Activated T-cell treated with anti-CD3 and anti-CD28 coated beads, Interleukin-2, amount 50 U/mL, for 24 hours (primary cell): ENCODE data around the gene RCBTB1.
"Not testable (repeated sequence)": the region's sequence is repeated elsewhere in the genome, so short reads cannot be mapped to it uniquely, and the experiment has no call there.

ENCODE experiments used
- DNase-seq: peaks from one replicate; pipeline ENCODE4 v3.0.0-alpha.2; 2020
- H3K27ac Mint-ChIP-seq: 2 replicates; pipeline ENCODE4 v1.8.0; 2020; ENCODE audit warnings: mild to moderate bottlenecking, mixed read lengths
- H3K27me3 Mint-ChIP-seq: 2 replicates; pipeline ENCODE4 v1.8.0; 2020; ENCODE audit warnings: mixed read lengths
- H3K36me3 Mint-ChIP-seq: 2 replicates; pipeline ENCODE4 v1.8.0; 2020; ENCODE audit warnings: low read depth, mixed read lengths
- H3K4me1 Mint-ChIP-seq: 2 replicates; pipeline ENCODE4 v1.8.0; 2020; ENCODE audit warnings: low read depth, mixed read lengths
- H3K4me3 Mint-ChIP-seq: 2 replicates; pipeline ENCODE4 v1.8.0; 2020; ENCODE audit warnings: mild to moderate bottlenecking, moderate library complexity, mixed read lengths
- H3K9me3 Mint-ChIP-seq: 2 replicates; pipeline ENCODE4 v1.8.0; 2020; ENCODE audit warnings: mixed read lengths

RCBTB1 gene

DNA sequence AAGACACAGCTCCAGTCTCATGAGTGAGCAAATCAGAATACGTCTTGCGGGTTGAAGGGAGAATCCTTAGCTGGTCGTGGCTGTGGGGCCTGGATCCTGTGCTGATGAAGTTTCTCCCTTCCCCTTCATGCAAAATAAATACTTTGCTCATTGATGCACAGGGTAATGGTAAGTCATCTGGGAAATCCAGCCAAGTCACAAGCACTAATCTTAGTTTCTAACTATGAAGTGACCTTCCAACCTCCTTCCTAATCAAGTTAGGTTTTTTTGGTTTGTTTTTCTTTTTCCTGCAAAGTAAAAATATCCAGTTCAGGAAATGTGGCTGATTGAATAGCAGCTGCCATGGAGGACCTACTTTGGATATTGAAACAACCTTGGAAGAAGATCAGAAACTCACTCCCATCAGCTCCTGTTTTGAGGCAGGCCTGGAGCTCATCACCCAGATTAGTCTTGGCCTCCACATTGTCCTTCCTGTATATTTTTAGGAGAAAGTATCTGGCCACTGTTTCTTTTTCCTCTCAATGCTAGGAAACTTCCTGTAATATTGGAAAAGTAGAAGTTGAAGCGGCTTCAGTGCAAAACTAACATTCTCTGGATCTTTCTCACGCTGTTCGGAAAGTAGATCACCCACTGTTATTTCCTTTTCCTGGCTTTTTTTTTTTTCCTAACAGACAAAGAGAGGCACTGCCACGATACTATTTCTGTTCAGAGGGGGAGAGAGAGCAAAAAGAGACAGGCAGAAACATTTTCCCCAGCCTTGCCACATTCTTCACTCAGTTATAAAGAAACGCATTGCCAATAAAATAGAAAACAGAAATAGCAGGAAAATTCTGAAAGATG is 30.7 kb upstream of the RCBTB1 start:
- no peak for DNase-seq
- no peaks in the 10 kb centered on the region for H3K36me3 Mint-ChIP-seq
- no peak overlapping the region for H3K4me3 Mint-ChIP-seq
- H3K4me1 Mint-ChIP-seq, result peaks cover 3% of the 10 kb centered on the region
- no peak overlapping the region for H3K27ac Mint-ChIP-seq
- H3K9me3 Mint-ChIP-seq, result peaks cover 4% of the 10 kb centered on the region
- no peaks in the 10 kb centered on the region for H3K27me3 Mint-ChIP-seq

DNA sequence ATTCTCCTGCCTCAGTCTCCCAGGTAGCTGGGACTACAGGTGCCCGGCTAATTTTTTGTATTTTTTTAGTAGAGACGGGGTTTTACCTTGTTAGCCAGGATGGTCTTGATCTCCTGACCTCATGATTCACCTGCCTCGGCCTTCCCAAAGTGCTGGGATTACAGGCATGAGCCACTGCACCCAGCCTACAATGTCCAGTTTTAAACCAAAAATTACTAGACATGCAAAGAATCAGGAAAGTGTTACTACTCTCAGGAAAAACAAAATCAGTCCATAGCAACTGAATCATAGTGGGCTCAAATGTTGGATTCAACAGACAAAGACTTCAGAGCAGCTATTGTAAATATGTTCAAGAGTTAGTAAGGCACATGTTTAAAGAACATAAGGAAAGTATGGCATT is 26.7 kb upstream of the RCBTB1 start:
- H3K4me3 Mint-ChIP-seq, H3K36me3 Mint-ChIP-seq, H3K27me3 Mint-ChIP-seq, H3K27ac Mint-ChIP-seq, H3K9me3 Mint-ChIP-seq, H3K4me1 Mint-ChIP-seq, DNase-seq: not testable (repeated sequence)

DNA sequence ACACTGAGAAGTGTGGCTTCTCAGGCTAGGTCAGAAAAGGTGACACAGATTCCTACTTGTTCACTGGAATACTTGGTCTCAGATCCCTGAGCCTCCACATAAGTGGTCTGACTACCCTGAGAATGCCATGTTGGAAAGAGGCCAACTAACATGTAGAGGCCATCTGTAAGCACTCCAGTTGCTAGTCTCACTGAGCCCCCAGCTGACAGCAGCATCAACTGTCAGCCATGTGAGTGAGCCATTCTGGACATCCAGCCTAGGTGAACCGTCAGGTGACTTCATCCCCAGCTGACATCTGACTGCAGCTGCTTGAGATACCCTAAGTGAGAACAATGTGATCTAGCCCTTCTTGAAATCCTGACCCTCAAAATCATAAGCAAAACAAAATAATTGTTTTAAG is 24.8 kb upstream of the RCBTB1 start:
- Mint-ChIP-seq H3K4me1 (peaks cover 2% of the 10 kb centered on the region), H3K27me3 (no peaks in the 10 kb centered on the region), H3K27ac (no peak overlapping the region), H3K36me3 (no peaks in the 10 kb centered on the region), H3K4me3 (no peak overlapping the region), H3K9me3 (peaks cover 4% of the 10 kb centered on the region)
- no peak for DNase-seq

DNA sequence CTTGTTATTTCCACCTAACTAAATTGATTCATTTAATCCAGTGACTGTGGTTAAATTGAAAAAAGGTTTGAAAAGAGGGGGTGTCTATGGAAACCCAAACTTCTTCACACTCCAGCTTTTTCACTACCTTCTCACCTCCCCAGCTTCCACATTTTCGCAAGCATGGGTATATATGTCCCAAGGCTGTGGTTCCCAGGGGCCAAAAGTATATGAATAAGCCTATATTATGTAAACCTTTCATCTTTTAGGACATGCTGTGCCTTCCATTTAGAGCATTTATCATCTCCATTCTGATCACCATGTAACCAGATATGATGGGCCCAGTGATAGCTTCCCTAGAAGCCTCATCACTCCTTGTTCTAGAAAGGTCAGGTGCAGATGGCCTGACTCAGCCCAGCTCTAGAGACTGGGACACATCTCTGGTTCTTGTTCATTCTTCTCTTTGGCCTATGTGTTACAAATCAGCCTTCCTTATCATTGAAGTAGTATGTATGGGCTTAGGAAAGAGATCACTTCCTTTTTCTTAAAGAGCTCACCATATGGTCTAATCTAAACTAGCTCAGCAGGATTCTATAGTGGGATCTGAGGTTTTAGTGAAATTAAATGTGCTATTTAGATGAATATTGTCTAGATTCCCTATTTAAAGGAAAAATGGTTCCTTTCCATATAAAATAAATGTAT is 23.4 kb upstream of the RCBTB1 start:
- Mint-ChIP-seq H3K36me3 (no peaks in the 10 kb centered on the region), H3K27me3 (no peaks in the 10 kb centered on the region), H3K4me3 (no peak overlapping the region), H3K9me3 (peaks cover 4% of the 10 kb centered on the region), H3K4me1 (peaks cover 2% of the 10 kb centered on the region), H3K27ac (no peak overlapping the region)
- DNase-seq, result no peak

DNA sequence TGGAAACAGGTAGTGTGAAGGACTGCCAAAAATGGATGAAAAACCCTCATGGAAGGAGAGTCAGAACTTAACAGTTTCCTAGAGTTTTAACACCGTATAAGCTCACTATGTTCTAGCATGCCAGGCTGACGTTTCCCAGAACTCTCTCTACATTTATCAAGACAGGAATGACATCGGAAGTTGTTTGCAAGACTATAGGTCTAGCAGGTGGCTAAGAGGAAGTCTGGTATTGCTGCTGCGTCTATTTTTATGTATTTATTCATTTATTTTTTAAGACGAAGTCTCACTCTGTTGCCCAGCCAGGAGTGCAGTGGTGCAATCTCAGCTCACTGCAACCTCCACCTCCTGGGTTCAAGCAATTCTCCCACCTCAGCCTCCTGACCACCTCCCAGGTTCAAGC is 22.4 kb upstream of the RCBTB1 start:
- Mint-ChIP-seq H3K4me1 (peaks cover 2% of the 10 kb centered on the region), H3K36me3 (no peaks in the 10 kb centered on the region), H3K4me3 (no peak overlapping the region), H3K9me3 (peaks cover 4% of the 10 kb centered on the region), H3K27ac (no peak overlapping the region), H3K27me3 (no peaks in the 10 kb centered on the region)
- no peak for DNase-seq

DNA sequence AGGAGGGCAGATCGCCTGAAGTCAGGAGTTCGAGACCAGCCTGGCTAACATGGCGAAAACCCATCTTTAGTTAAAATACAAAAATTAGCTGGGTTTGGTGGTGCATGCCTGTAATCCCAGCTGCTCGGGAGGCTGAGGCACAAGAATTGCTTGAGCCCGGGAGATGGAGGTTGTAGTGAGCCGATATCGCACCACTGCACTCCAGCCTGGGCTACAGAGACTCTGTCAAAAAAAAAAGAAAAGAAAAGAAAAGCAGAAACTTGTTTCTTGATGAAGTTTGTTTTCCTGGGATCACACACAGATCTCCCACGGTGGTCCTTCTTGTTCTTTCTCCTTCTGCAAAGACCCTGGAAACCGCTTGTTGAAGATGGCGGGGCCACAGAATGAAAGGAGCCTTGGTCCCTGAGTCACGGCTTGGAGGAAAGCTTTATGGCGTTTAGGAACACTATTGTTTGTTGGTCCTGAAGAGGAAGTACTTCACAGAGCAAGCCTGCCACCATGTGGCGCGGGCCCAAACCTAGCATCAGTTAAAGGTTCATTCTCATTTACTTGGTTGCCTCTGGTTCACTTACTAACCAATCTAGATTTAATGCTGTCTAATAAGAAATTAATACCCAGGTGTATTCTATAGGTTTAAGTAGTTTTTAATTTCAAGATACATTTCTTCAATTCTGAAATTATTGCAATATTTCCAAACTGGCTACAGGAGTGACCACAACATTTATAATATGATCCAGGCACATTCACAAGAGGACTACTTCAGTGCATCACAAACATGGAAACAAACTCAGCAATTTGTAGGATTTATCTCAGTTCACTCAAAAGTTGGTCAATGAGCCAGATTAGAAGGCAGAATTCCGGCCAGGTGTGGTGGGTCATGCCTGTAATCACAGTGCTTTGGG is 21.6 kb upstream of the RCBTB1 start:
- peak; percentile 84 for DNase-seq
- Mint-ChIP-seq H3K4me3 (peak overlapping the region; percentile 73), H3K36me3 (no peaks in the 10 kb centered on the region), H3K27me3 (no peaks in the 10 kb centered on the region), H3K9me3 (peaks cover under 1% of the 10 kb centered on the region), H3K27ac (peak overlapping the region; percentile 89), H3K4me1 (peaks cover 2% of the 10 kb centered on the region)

DNA sequence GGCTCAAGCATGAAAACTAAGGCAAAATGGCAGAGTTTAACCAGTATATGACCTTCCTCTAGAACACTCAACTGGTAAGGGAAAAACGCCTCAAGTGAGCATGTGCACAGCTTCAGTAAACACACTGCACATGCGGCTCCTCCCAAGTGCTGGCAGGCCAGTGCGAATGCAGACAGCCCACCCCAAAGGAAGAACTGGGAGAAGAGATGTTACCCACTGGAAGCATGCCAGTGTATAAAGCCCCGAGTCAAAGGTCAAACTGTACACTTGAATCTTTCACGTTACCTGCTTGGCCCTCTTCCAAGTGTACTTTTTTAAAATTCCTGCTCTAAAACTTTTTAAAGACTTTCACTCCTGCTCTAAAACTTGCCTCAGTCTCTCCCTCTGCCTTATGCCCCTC is 19.2 kb upstream of the RCBTB1 start:
- H3K27me3 Mint-ChIP-seq, result no peaks in the 10 kb centered on the region
- no peak overlapping the region for H3K4me3 Mint-ChIP-seq
- no peak for DNase-seq
- H3K9me3 Mint-ChIP-seq, result no peaks in the 10 kb centered on the region
- no peaks in the 10 kb centered on the region for H3K36me3 Mint-ChIP-seq
- H3K4me1 Mint-ChIP-seq, result peaks cover 2% of the 10 kb centered on the region
- H3K27ac Mint-ChIP-seq, result no peak overlapping the region

DNA sequence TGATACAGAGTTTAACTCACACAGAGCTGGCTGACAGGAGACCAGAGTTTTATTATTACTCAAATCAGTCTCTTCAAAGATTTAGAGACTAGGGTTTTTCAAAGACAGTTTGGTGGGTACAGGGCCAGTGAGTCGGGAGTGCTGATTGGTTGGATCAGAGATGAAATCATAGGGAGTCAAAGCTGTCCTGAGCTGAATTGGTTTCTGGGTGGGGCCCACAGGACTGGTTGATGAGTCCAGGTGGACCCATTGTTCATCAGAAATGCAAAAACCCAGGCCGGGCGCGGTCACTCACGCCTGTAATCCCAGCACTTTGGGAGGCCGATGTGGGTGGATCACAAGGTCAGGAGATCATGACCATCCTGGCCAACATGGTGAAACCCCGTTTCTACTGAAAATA is 17.3 kb upstream of the RCBTB1 start:
- DNase-seq, H3K4me1 Mint-ChIP-seq, H3K27me3 Mint-ChIP-seq, H3K27ac Mint-ChIP-seq, H3K36me3 Mint-ChIP-seq, H3K4me3 Mint-ChIP-seq, H3K9me3 Mint-ChIP-seq: not testable (repeated sequence)

DNA sequence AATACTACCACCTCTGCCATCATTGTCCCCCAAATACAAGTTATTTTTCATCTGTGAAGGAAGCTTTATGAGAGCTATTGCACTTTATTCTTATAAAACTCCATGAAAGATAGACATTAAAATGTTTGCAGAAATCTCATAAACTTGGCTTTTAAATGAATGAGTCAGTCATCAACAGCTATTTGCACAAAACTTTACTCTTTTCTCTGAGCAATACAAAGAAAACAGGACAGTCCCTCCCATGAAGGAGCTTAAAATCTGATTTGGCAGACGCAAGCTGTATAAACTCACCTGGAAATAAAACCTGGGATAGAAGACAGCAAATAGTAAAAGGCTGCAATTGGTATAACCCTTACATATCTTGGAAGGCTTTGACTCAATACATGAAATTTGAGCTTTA is 16.6 kb upstream of the RCBTB1 start:
- Mint-ChIP-seq H3K36me3 (no peaks in the 10 kb centered on the region), H3K4me3 (no peak overlapping the region), H3K27ac (no peak overlapping the region), H3K9me3 (no peaks in the 10 kb centered on the region), H3K4me1 (peaks cover 2% of the 10 kb centered on the region), H3K27me3 (no peaks in the 10 kb centered on the region)
- no peak for DNase-seq

DNA sequence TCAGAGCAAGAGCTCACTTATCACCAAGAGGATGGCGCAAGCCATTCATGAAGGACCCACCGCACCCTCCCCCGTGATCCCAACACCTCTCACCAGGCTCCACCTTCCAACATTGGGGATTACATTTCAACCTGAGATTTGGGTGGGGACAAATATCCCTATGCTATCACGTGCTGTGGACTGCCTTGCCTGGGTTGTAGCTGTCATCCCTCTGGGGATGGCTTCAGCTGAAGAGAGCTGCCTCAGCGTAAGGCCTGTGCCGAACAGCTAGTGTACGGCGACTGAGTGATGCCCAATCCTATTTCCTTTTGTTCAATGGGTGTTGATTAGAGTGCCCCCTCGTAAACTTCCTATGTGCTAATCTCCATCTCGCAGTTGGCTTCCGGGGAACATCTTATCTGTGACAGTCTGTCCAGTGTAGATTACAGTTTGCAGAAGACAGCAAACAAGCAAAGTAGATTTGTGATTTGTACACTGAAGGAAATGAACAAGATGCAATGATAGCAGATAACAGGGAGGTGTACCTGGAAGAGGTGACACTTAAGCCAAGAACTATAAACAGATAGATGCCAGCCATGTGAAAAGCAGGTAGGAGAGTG is 11.8 kb upstream of the RCBTB1 start:
- Mint-ChIP-seq H3K27me3 (peaks cover 2% of the 10 kb centered on the region), H3K4me1 (no peaks in the 10 kb centered on the region), H3K36me3 (no peaks in the 10 kb centered on the region), H3K9me3 (no peaks in the 10 kb centered on the region), H3K27ac (no peak overlapping the region), H3K4me3 (no peak overlapping the region)
- no peak for DNase-seq

DNA sequence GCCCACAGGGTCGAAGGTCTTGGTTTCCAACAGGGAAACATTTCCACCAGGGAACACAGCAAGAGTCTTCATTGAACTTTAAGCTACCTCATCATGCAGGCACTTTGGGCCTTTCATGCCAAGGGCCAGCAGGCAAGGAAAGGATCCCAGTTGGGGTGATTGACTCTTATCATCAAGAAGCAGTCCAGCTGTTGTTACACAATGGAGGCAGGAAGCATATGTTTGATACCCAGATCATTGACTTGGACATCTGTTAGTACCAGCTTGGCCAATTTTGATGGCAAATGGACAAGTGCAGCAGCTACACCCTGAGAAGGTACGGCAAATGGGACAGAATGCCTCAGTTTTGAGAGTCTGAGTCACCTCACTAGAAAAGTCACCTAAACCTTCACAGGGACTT is 10.9 kb upstream of the RCBTB1 start:
- H3K4me1 Mint-ChIP-seq, result no peaks in the 10 kb centered on the region
- H3K4me3 Mint-ChIP-seq, result no peak overlapping the region
- no peak overlapping the region for H3K27ac Mint-ChIP-seq
- H3K36me3 Mint-ChIP-seq, result no peaks in the 10 kb centered on the region
- H3K9me3 Mint-ChIP-seq, result no peaks in the 10 kb centered on the region
- no peak for DNase-seq
- H3K27me3 Mint-ChIP-seq, result peaks cover 2% of the 10 kb centered on the region

DNA sequence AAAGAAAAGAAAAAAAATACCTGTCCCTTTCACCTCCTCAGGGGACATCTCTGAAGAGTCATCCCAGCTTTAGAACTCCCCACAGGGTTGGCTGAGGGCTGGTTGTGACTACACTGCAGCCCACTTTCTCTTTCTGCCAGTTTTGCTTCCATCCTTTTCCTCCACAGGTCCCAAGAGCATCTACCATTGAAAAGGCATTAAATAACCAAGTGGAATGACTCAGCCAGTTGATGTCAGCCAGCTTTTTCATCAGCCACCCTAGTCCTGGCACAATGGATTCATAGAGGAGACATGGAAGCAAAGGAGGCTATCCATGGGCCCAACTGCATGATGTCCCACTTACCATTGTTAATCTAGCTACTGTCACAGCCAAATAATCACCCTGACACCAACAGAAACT is 9.2 kb upstream of the RCBTB1 start:
- Mint-ChIP-seq H3K9me3 (no peaks in the 10 kb centered on the region), H3K27me3 (peaks cover 2% of the 10 kb centered on the region), H3K36me3 (no peaks in the 10 kb centered on the region), H3K4me1 (no peaks in the 10 kb centered on the region), H3K4me3 (no peak overlapping the region), H3K27ac (no peak overlapping the region)
- no peak for DNase-seq

DNA sequence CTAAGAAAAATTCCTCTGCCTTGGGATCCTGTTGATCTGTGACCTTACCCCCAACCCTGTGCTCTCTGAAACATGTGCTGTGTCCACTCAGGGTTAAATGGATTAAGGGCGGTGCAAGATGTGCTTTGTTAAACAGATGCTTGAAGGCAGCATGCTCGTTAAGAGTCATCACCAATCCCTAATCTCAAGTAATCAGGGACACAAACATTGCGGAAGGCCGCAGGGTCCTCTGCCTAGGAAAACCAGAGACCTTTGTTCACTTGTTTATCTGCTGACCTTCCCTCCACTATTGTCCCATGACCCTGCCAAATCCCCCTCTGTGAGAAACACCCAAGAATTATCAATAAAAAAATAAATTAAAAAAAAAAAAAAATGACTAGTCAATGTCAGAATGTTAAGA is 8.5 kb upstream of the RCBTB1 start:
- H3K36me3 Mint-ChIP-seq, DNase-seq, H3K9me3 Mint-ChIP-seq, H3K4me3 Mint-ChIP-seq, H3K27me3 Mint-ChIP-seq, H3K27ac Mint-ChIP-seq, H3K4me1 Mint-ChIP-seq: not testable (repeated sequence)

DNA sequence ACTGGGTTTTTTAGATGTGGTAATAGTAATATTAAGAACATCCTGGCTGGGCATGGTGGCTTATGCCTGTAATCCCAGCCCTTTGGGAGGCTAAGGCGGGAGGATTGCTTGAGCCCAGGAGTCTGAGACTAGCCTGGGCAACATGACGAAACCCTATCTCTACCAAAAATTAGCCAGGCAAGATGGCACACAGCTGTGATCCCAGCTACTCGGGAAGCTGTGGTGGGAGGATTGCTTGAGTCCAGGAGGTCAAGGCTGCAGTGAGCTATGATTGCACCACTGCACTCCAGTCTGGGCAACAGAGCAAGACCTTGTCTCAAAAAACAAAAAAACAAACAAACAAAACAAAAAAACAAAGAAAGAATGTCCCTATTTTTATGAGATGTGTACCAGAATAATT is 5.4 kb upstream of the RCBTB1 start:
- H3K9me3 Mint-ChIP-seq, H3K4me3 Mint-ChIP-seq, H3K27me3 Mint-ChIP-seq, DNase-seq, H3K4me1 Mint-ChIP-seq, H3K36me3 Mint-ChIP-seq, H3K27ac Mint-ChIP-seq: not testable (repeated sequence)
